Immature natural killer cell (primary cell): ENCODE data around the gene MIS18A. TPM values are rescaled to one million over a fixed set of nuclear protein-coding genes. Genes with fewer than 3 reads are reported as not detected.

ENCODE experiments used
- DNase-seq, 3 donors: peaks; one replicate each; pipeline ENCODE4 v3.0.0; 2022; ENCODE audit warnings: mixed read lengths in 1 of 3
- H3K27ac Mint-ChIP-seq, 6 donors: one replicate each; pipeline ENCODE4 v1.8.0; 2020; ENCODE audit warnings: mixed read lengths in 6 of 6, mild to moderate bottlenecking in 5 of 6, inconsistent platforms in 4 of 6, moderate library complexity in 3 of 6
- H3K27me3 Mint-ChIP-seq, 3 donors: one replicate each; pipeline ENCODE4 v1.8.0; 2020 to 2021; ENCODE audit warnings: low read depth in 3 of 3, mild to moderate bottlenecking in 3 of 3, mixed read lengths in 3 of 3, moderate library complexity in 3 of 3, inconsistent platforms in 1 of 3
- H3K36me3 Mint-ChIP-seq, 3 donors: one replicate each; pipeline ENCODE4 v1.8.0; 2020; ENCODE audit warnings: mixed read lengths in 3 of 3, inconsistent platforms in 2 of 3, mild to moderate bottlenecking in 2 of 3
- H3K4me1 Mint-ChIP-seq, 2 donors: one replicate each; pipeline ENCODE4 v1.8.0; 2020; ENCODE audit warnings: inconsistent platforms in 2 of 2, mild to moderate bottlenecking in 2 of 2, mixed read lengths in 2 of 2, moderate library complexity in 1 of 2
- H3K4me3 Mint-ChIP-seq, 5 donors: one replicate each; pipeline ENCODE4 v1.8.0; 2020; ENCODE audit warnings: mild to moderate bottlenecking in 5 of 5, mixed read lengths in 5 of 5, inconsistent platforms in 3 of 5, moderate library complexity in 3 of 5
- H3K9me3 Mint-ChIP-seq, 6 donors: one replicate each; pipeline ENCODE4 v1.8.0; 2020; ENCODE audit warnings: mild to moderate bottlenecking in 6 of 6, mixed read lengths in 6 of 6, inconsistent platforms in 4 of 6, moderate library complexity in 3 of 6
- polyA plus RNA-seq, 3 donors: library from polyadenylated mRNA; unstranded; fragments of 300-500 nt; fragmentation: Illumina TruSeq; gene quantifications; one replicate each; pipeline ENCODE4 v1.2.3, GENCODE V29; 2021

The MIS18A gene, protein sequence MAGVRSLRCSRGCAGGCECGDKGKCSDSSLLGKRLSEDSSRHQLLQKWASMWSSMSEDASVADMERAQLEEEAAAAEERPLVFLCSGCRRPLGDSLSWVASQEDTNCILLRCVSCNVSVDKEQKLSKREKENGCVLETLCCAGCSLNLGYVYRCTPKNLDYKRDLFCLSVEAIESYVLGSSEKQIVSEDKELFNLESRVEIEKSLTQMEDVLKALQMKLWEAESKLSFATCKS
- polyA plus RNA-seq: 10 to 100 TPM in 1 of 3 donors, 1 to 10 TPM in 2; 6.3 to 10.3 (median 8.7) TPM

GRCh38 chr21:32278518-32279376 is at the start of gene MIS18A:
Gene MIS18A, minus strand, starts transcription at chr21:32279049. Its CDS starts 35 bp downstream, at chr21:32279014.
- Mint-ChIP-seq H3K4me3 (peak within 1 kb of the TSS; percentile 98 to 100 (median 99)), H3K4me1 (peaks cover 25 to 34% of the 10 kb centered on the region in 2 donors), H3K27me3 (peaks cover 6 to 21% (median 8%) of the 10 kb centered on the region in 3 donors), H3K9me3 (no peaks in the 10 kb centered on the region), H3K27ac (peak within 1 kb of the TSS; percentile 92 to 97 (median 94)), H3K36me3 (peaks cover 0 to 12% (median 3%) of the 10 kb centered on the region in 3 donors)
- DNase-seq: peak; percentile 95 to 96 (median 96)

GRCh38 chr21:32328595-32328994 is 49.7 kb upstream of the MIS18A start:
- peaks cover 4 to 13% (median 7%) of the 10 kb centered on the region in 3 donors for H3K27me3 Mint-ChIP-seq
- no peak overlapping the region for H3K4me3 Mint-ChIP-seq
- peaks cover 46 to 71% (median 50%) of the 10 kb centered on the region in 3 donors for H3K36me3 Mint-ChIP-seq
- no peaks in the 10 kb centered on the region for H3K4me1 Mint-ChIP-seq
- DNase-seq: no peak
- no peak overlapping the region for H3K27ac Mint-ChIP-seq
- H3K9me3 Mint-ChIP-seq: no peaks in the 10 kb centered on the region

- Mint-ChIP-seq H3K4me1 (no peaks in the 10 kb centered on the region), H3K27me3 (peaks cover 0 to 3% (median 0%) of the 10 kb centered on the region in 3 donors), H3K36me3 (peaks cover 35 to 68% (median 47%) of the 10 kb centered on the region in 3 donors), H3K27ac (no peak overlapping the region), H3K9me3 (no peaks in the 10 kb centered on the region), H3K4me3 (no peak overlapping the region)
- no peak for DNase-seq
These were observed 46.9 kb upstream of the MIS18A start for GRCh38 chr21:32325706-32326105.

- Mint-ChIP-seq H3K4me1 (no peaks in the 10 kb centered on the region), H3K4me3 (no peak overlapping the region), H3K27ac (no peak overlapping the region), H3K27me3 (peaks cover 0 to 3% (median 0%) of the 10 kb centered on the region in 3 donors), H3K36me3 (peaks cover 38 to 70% (median 45%) of the 10 kb centered on the region in 3 donors), H3K9me3 (no peaks in the 10 kb centered on the region)
- DNase-seq: no peak
These were observed 43.8 kb upstream of the MIS18A start for GRCh38 chr21:32322676-32323075.

GRCh38 chr21:32322103-32322502 is 43.3 kb upstream of the MIS18A start:
- H3K9me3 Mint-ChIP-seq: no peaks in the 10 kb centered on the region
- no peak overlapping the region for H3K4me3 Mint-ChIP-seq
- H3K4me1 Mint-ChIP-seq: no peaks in the 10 kb centered on the region
- no peak overlapping the region for H3K27ac Mint-ChIP-seq
- DNase-seq: no peak
- H3K27me3 Mint-ChIP-seq: peaks cover 0 to 3% (median 0%) of the 10 kb centered on the region in 3 donors
- H3K36me3 Mint-ChIP-seq: peaks cover 35 to 67% (median 43%) of the 10 kb centered on the region in 3 donors

DNA sequence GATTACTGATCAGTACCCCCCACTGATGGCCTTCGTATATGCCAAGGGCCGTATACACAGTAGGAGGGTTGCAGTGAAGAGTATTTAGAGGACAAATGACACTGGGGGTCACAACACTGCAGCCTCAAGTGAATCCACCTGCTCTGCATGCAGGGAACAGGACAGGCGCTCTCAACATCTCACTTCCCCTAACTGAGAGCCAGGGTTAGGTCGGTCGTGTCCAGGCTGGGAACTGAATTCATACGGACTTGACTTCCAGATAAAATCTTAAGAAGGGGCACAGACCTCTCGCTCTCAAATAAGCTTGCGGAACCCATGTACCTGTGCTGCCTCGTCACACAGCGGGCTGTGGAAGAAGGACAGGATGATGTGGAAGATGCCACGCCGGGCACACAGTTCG is 42.6 kb upstream of the MIS18A start:
- Mint-ChIP-seq H3K36me3 (peaks cover 29 to 62% (median 38%) of the 10 kb centered on the region in 3 donors), H3K9me3 (no peaks in the 10 kb centered on the region), H3K27ac (peak overlapping the region in 1 of 6 donors; percentile 9), H3K4me1 (no peaks in the 10 kb centered on the region), H3K4me3 (no peak overlapping the region), H3K27me3 (peaks cover 0 to 1% (median 0%) of the 10 kb centered on the region in 3 donors)
- no peak for DNase-seq

GRCh38 chr21:32320726-32321125 is 41.9 kb upstream of the MIS18A start:
- Mint-ChIP-seq H3K27ac (no peak overlapping the region), H3K27me3 (no peaks in the 10 kb centered on the region), H3K4me3 (no peak overlapping the region), H3K9me3 (no peaks in the 10 kb centered on the region), H3K36me3 (peaks cover 23 to 57% (median 32%) of the 10 kb centered on the region in 3 donors), H3K4me1 (no peaks in the 10 kb centered on the region)
- DNase-seq: no peak

GRCh38 chr21:32320059-32320458 is 41.2 kb upstream of the MIS18A start:
- no peaks in the 10 kb centered on the region for H3K4me1 Mint-ChIP-seq
- H3K36me3 Mint-ChIP-seq: peaks cover 18 to 51% (median 27%) of the 10 kb centered on the region in 3 donors
- no peaks in the 10 kb centered on the region for H3K9me3 Mint-ChIP-seq
- no peak overlapping the region for H3K4me3 Mint-ChIP-seq
- no peak overlapping the region for H3K27ac Mint-ChIP-seq
- no peak for DNase-seq
- no peaks in the 10 kb centered on the region for H3K27me3 Mint-ChIP-seq

DNA sequence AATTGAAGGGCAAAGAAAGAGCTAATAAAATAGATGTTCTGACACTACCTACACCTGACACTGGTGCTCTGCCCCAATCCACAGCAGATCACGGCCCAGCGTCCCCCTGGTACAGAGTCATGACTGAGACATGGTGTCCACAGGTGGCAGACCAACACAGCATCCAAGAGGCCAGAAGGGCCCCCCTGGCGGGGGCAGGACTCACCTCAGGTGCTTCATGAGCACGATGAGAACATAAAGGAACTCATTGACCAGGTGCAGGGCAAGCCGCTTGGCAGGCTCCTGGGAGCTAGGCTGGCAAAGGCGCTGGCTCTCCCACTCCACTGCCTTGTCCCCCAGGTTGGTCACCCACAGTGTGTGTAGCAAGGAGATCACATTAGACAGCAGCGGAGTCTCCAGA is 40.2 kb upstream of the MIS18A start:
- H3K4me3 Mint-ChIP-seq: no peak overlapping the region
- no peaks in the 10 kb centered on the region for H3K27me3 Mint-ChIP-seq
- H3K4me1 Mint-ChIP-seq: no peaks in the 10 kb centered on the region
- DNase-seq: no peak
- peaks cover 10 to 49% (median 20%) of the 10 kb centered on the region in 3 donors for H3K36me3 Mint-ChIP-seq
- no peaks in the 10 kb centered on the region for H3K9me3 Mint-ChIP-seq
- no peak overlapping the region for H3K27ac Mint-ChIP-seq

DNA sequence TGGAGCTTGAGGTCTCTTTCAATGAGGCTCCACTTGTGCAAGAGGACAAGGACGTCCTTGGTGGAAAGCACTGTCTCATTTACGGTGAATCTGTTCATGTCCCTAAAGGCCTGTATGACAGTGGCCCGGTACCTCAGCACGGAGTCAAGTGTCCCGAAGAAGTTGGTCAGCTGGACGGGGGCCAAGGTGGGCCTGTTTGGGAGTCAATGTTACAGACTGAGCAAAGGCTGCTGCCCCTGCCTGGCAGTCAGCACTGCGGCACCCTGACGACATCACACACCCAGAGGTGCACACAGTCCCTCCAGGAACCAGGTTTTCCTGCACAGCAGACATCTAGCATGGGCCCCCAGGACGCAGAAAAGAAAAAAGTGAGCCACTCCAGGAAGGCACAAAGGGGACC is 38.9 kb upstream of the MIS18A start:
- Mint-ChIP-seq H3K36me3 (peaks cover 5 to 43% (median 14%) of the 10 kb centered on the region in 3 donors), H3K27me3 (no peaks in the 10 kb centered on the region), H3K4me1 (no peaks in the 10 kb centered on the region)

GRCh38 chr21:32316361-32317215 is 37.7 kb upstream of the MIS18A start:
- Mint-ChIP-seq H3K9me3 (no peaks in the 10 kb centered on the region), H3K27ac (no peak overlapping the region), H3K4me1 (no peaks in the 10 kb centered on the region), H3K4me3 (no peak overlapping the region), H3K36me3 (peaks cover 5 to 40% (median 14%) of the 10 kb centered on the region in 3 donors), H3K27me3 (no peaks in the 10 kb centered on the region)
- DNase-seq: no peak

More for the DNA sequence above, 38.9 kb upstream of the MIS18A start:
- H3K4me3 Mint-ChIP-seq: no peak overlapping the region
- H3K27ac Mint-ChIP-seq: no peak overlapping the region
- H3K9me3 Mint-ChIP-seq: no peaks in the 10 kb centered on the region
- DNase-seq: no peak

DNA sequence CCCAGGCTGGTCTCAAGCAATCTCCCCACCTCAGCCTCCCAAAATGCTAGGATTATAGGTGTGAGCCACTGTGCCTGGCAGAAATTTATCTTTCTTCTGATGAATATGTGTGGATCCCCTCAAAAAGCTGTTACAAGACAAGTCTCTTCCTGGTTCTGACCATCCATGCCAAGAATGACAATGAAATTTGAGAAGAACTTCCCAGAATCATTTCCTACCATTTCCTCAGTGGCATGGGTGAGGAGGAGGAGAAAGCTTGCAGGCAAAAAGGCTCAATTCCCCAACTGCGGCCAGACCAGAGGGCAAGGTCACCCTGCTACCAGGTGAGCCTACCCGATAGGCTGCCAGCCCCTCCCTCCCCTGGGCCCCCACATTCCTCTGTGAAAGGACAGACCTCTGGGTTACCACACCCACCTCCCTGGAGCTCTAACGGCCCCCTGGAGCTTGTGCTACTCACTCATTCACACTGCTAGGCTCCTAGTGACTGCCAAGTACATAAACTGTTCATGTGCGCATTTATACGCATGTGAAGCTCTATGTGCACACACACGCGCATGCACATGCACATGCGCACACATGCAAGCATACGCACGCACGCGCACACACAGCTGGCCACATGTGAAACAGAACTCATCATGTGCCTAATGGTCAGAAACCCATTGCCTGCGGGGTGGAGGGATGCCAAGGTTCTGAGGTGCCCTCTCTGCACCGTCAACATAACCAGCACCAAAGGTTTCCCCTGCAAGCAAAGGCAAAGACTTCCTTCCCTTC is 36.8 kb upstream of the MIS18A start:
- Mint-ChIP-seq H3K36me3 (peaks cover 5 to 31% (median 17%) of the 10 kb centered on the region in 3 donors), H3K9me3 (no peaks in the 10 kb centered on the region), H3K4me3 (no peak overlapping the region), H3K27me3 (no peaks in the 10 kb centered on the region), H3K27ac (no peak overlapping the region), H3K4me1 (no peaks in the 10 kb centered on the region)
- no peak for DNase-seq

GRCh38 chr21:32314806-32315205 is 36.0 kb upstream of the MIS18A start:
- H3K27ac Mint-ChIP-seq: no peak overlapping the region
- no peak overlapping the region for H3K4me3 Mint-ChIP-seq
- no peaks in the 10 kb centered on the region for H3K9me3 Mint-ChIP-seq
- H3K27me3 Mint-ChIP-seq: no peaks in the 10 kb centered on the region
- no peaks in the 10 kb centered on the region for H3K4me1 Mint-ChIP-seq
- H3K36me3 Mint-ChIP-seq: peaks cover 5 to 26% (median 17%) of the 10 kb centered on the region in 3 donors
- DNase-seq: no peak
